Measurements from ENCODE around the gene MUSK.

The MUSK gene

GRCh38 chr9:110808599-110808980 is 140.0 kb downstream of the MUSK start:
- 98% methylated on average over 4 of the region's 4 CpGs for WGBS
- H3K14ac ChIP-seq (ENCODE audit: low read length in 2 of 2), result no peak overlapping the region
- H3K27ac ChIP-seq (ENCODE audit: low read length, poor library complexity, severe bottlenecking), result no peak overlapping the region
- H2BK15ac ChIP-seq (ENCODE audit: low read depth, poor library complexity, severe bottlenecking), result no peak overlapping the region
- no peak overlapping the region for H4K91ac ChIP-seq (ENCODE audit: low read length)
- no peak overlapping the region for H3K9ac ChIP-seq (ENCODE audit: low read length)
- no peaks in the 10 kb centered on the region for H3K4me1 ChIP-seq (ENCODE audit: control insufficient read depth, insufficient read depth, low read depth, low read length)
- H2BK120ac ChIP-seq (ENCODE audit: low read depth, low read length), result no peak overlapping the region
- no peaks in the 10 kb centered on the region for H3K27me3 ChIP-seq (ENCODE audit: control insufficient read depth in 1 of 2, insufficient read depth in 1 of 2, low read length in 2 of 2)
- H2AFZ ChIP-seq (ENCODE audit: low read depth, low read length), result no peak overlapping the region
- no peaks in the 10 kb centered on the region for H3K79me1 ChIP-seq (replicated peaks; ENCODE audit: low read length, poor library complexity, severe bottlenecking)
- DNase-seq, result no peak
- H2BK12ac ChIP-seq (ENCODE audit: low read length in 2 of 2), result no peak overlapping the region
- no peak overlapping the region for H4K8ac ChIP-seq (ENCODE audit: low read length)
- H2AK5ac ChIP-seq (ENCODE audit: low read length, severe bottlenecking), result no peak overlapping the region
- H3K4ac ChIP-seq (ENCODE audit: low read depth in 1 of 2, low read length in 2 of 2), result no peak overlapping the region
- no peak overlapping the region for H2BK5ac ChIP-seq (ENCODE audit: low read depth, low read length, poor library complexity, severe bottlenecking)
- H3K9me3 ChIP-seq (ENCODE audit: control insufficient read depth, low read length), result no peaks in the 10 kb centered on the region
- no peak overlapping the region for H3K23ac ChIP-seq (ENCODE audit: low read length in 2 of 2)
- H3K4me3 ChIP-seq (ENCODE audit: insufficient read depth in 1 of 2, low read depth in 1 of 2, low read length in 2 of 2), result no peak overlapping the region
- no peak overlapping the region for H3K4me2 ChIP-seq (ENCODE audit: low read length, poor library complexity, severe bottlenecking)
- H3K36me3 ChIP-seq (ENCODE audit: control insufficient read depth in 1 of 2, insufficient read depth in 2 of 2, low read depth in 1 of 2, low read length in 2 of 2), result no peaks in the 10 kb centered on the region
- H3K18ac ChIP-seq (ENCODE audit: low read depth in 1 of 2, low read length in 2 of 2), result no peak overlapping the region

GRCh38 chr9:110809038-110809595 is 140.5 kb downstream of the MUSK start:
- Histone ChIP-seq H3K4ac (ENCODE audit: low read depth in 1 of 2, low read length in 2 of 2) (no peak overlapping the region), H3K4me1 (ENCODE audit: control insufficient read depth, insufficient read depth, low read depth, low read length) (no peaks in the 10 kb centered on the region), H3K79me1 (replicated peaks; ENCODE audit: low read length, poor library complexity, severe bottlenecking) (no peaks in the 10 kb centered on the region), H2BK5ac (ENCODE audit: low read depth, low read length, poor library complexity, severe bottlenecking) (no peak overlapping the region), H2BK15ac (ENCODE audit: low read depth, poor library complexity, severe bottlenecking) (no peak overlapping the region), H3K9me3 (ENCODE audit: control insufficient read depth, low read length) (no peaks in the 10 kb centered on the region), H2BK120ac (ENCODE audit: low read depth, low read length) (no peak overlapping the region), H3K27ac (ENCODE audit: low read length, poor library complexity, severe bottlenecking) (no peak overlapping the region), H3K9ac (ENCODE audit: low read length) (no peak overlapping the region), H2AK5ac (ENCODE audit: low read length, severe bottlenecking) (no peak overlapping the region), H2AFZ (ENCODE audit: low read depth, low read length) (no peak overlapping the region), H2BK12ac (ENCODE audit: low read length in 2 of 2) (no peak overlapping the region), H4K8ac (ENCODE audit: low read length) (no peak overlapping the region), H3K36me3 (ENCODE audit: control insufficient read depth in 1 of 2, insufficient read depth in 2 of 2, low read depth in 1 of 2, low read length in 2 of 2) (no peaks in the 10 kb centered on the region), H4K91ac (ENCODE audit: low read length) (no peak overlapping the region), H3K27me3 (ENCODE audit: control insufficient read depth in 1 of 2, insufficient read depth in 1 of 2, low read length in 2 of 2) (no peaks in the 10 kb centered on the region), H3K4me3 (ENCODE audit: insufficient read depth in 1 of 2, low read depth in 1 of 2, low read length in 2 of 2) (no peak overlapping the region), H3K18ac (ENCODE audit: low read depth in 1 of 2, low read length in 2 of 2) (no peak overlapping the region), H3K23ac (ENCODE audit: low read length in 2 of 2) (no peak overlapping the region), H3K14ac (ENCODE audit: low read length in 2 of 2) (no peak overlapping the region), H3K4me2 (ENCODE audit: low read length, poor library complexity, severe bottlenecking) (no peak overlapping the region)
- WGBS, result 100% methylated on average over 1 of the region's 3 CpGs
- no peak for DNase-seq

DNA sequence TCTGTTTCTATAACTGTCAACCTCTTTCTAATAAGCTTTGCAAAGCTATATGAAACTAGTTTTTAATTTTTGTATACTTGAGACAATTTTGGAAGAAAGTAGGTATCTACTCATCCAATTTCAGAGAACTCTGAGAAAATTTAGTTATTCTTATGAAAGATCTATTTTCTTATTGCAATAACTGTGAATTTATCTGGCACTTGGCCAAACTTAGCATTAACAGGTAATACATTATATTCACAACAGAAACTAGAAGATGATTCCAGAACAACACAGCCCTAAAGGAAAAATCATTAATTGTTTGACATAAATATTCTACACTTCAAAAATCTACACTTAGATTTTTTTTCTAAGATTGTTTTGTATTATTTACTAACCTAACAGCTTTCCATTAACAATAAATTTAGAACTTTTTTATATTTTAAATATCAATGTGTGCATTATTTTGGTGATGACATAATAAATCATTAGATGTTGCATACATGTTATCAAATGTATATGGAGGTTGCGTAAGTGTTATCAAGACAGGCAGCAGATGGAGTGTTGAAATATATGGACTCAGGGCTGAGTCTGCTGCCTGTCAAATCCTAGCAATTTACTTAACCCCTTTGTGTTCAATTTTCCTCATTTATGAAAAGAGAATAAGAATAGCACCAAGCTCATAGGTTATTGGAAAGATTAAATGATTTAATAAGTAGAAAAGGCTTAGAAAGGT is 141.8 kb downstream of the MUSK start:
- no peak for DNase-seq
- no peak overlapping the region for H3K4me3 ChIP-seq (ENCODE audit: insufficient read depth in 1 of 2, low read depth in 1 of 2, low read length in 2 of 2)
- H3K4me2 ChIP-seq (ENCODE audit: low read length, poor library complexity, severe bottlenecking), result no peak overlapping the region
- no peak overlapping the region for H3K14ac ChIP-seq (ENCODE audit: low read length in 2 of 2)
- no peak overlapping the region for H3K4ac ChIP-seq (ENCODE audit: low read depth in 1 of 2, low read length in 2 of 2)
- no peak overlapping the region for H3K23ac ChIP-seq (ENCODE audit: low read length in 2 of 2)
- WGBS, result 94% methylated on average over 1 of the region's 1 CpG
- H2BK120ac ChIP-seq (ENCODE audit: low read depth, low read length), result no peak overlapping the region
- H2AFZ ChIP-seq (ENCODE audit: low read depth, low read length), result no peak overlapping the region
- H2AK5ac ChIP-seq (ENCODE audit: low read length, severe bottlenecking), result no peak overlapping the region
- no peak overlapping the region for H3K18ac ChIP-seq (ENCODE audit: low read depth in 1 of 2, low read length in 2 of 2)
- no peak overlapping the region for H3K9ac ChIP-seq (ENCODE audit: low read length)
- H4K8ac ChIP-seq (ENCODE audit: low read length), result no peak overlapping the region
- no peak overlapping the region for H2BK5ac ChIP-seq (ENCODE audit: low read depth, low read length, poor library complexity, severe bottlenecking)
- no peaks in the 10 kb centered on the region for H3K27me3 ChIP-seq (ENCODE audit: control insufficient read depth in 1 of 2, insufficient read depth in 1 of 2, low read length in 2 of 2)
- no peak overlapping the region for H2BK15ac ChIP-seq (ENCODE audit: low read depth, poor library complexity, severe bottlenecking)
- no peak overlapping the region for H3K27ac ChIP-seq (ENCODE audit: low read length, poor library complexity, severe bottlenecking)
- H3K4me1 ChIP-seq (ENCODE audit: control insufficient read depth, insufficient read depth, low read depth, low read length), result no peaks in the 10 kb centered on the region
- no peaks in the 10 kb centered on the region for H3K36me3 ChIP-seq (ENCODE audit: control insufficient read depth in 1 of 2, insufficient read depth in 2 of 2, low read depth in 1 of 2, low read length in 2 of 2)
- H3K9me3 ChIP-seq (ENCODE audit: control insufficient read depth, low read length), result no peaks in the 10 kb centered on the region
- H3K79me1 ChIP-seq (replicated peaks; ENCODE audit: low read length, poor library complexity, severe bottlenecking), result no peaks in the 10 kb centered on the region
- no peak overlapping the region for H2BK12ac ChIP-seq (ENCODE audit: low read length in 2 of 2)
- no peak overlapping the region for H4K91ac ChIP-seq (ENCODE audit: low read length)

GRCh38 chr9:110812886-110813285 is 144.3 kb downstream of the MUSK start:
- Histone ChIP-seq H3K4me2 (ENCODE audit: low read length, poor library complexity, severe bottlenecking) (no peak overlapping the region), H3K9ac (ENCODE audit: low read length) (no peak overlapping the region)
- WGBS, result 86% methylated on average over 1 of the region's 3 CpGs

More at GRCh38 chr9:110812886-110813285, 144.3 kb downstream of the MUSK start:
- H3K14ac ChIP-seq (ENCODE audit: low read length in 2 of 2), result no peak overlapping the region
- no peak overlapping the region for H2BK15ac ChIP-seq (ENCODE audit: low read depth, poor library complexity, severe bottlenecking)
- no peak overlapping the region for H2BK5ac ChIP-seq (ENCODE audit: low read depth, low read length, poor library complexity, severe bottlenecking)
- H4K8ac ChIP-seq (ENCODE audit: low read length), result no peak overlapping the region
- no peak overlapping the region for H2AK5ac ChIP-seq (ENCODE audit: low read length, severe bottlenecking)
- no peak overlapping the region for H3K4ac ChIP-seq (ENCODE audit: low read depth in 1 of 2, low read length in 2 of 2)
- no peak overlapping the region for H2BK12ac ChIP-seq (ENCODE audit: low read length in 2 of 2)
- no peaks in the 10 kb centered on the region for H3K9me3 ChIP-seq (ENCODE audit: control insufficient read depth, low read length)
- H3K27ac ChIP-seq (ENCODE audit: low read length, poor library complexity, severe bottlenecking), result no peak overlapping the region
- H3K4me3 ChIP-seq (ENCODE audit: insufficient read depth in 1 of 2, low read depth in 1 of 2, low read length in 2 of 2), result no peak overlapping the region
- no peak overlapping the region for H4K91ac ChIP-seq (ENCODE audit: low read length)
- no peak overlapping the region for H2AFZ ChIP-seq (ENCODE audit: low read depth, low read length)
- H3K79me1 ChIP-seq (replicated peaks; ENCODE audit: low read length, poor library complexity, severe bottlenecking), result no peaks in the 10 kb centered on the region
- no peak overlapping the region for H3K18ac ChIP-seq (ENCODE audit: low read depth in 1 of 2, low read length in 2 of 2)
- H3K36me3 ChIP-seq (ENCODE audit: control insufficient read depth in 1 of 2, insufficient read depth in 2 of 2, low read depth in 1 of 2, low read length in 2 of 2), result no peaks in the 10 kb centered on the region
- H2BK120ac ChIP-seq (ENCODE audit: low read depth, low read length), result no peak overlapping the region
- no peaks in the 10 kb centered on the region for H3K4me1 ChIP-seq (ENCODE audit: control insufficient read depth, insufficient read depth, low read depth, low read length)
- DNase-seq, result no peak
- no peak overlapping the region for H3K23ac ChIP-seq (ENCODE audit: low read length in 2 of 2)
- H3K27me3 ChIP-seq (ENCODE audit: control insufficient read depth in 1 of 2, insufficient read depth in 1 of 2, low read length in 2 of 2), result no peaks in the 10 kb centered on the region

Measured in mesenchymal stem cell (in vitro differentiated cells and primary cell).